Measurements from ENCODE around the gene LEUTX. TPM values are rescaled to one million over a fixed set of nuclear protein-coding genes. Genes with fewer than 3 reads are reported as not detected.

Gene LEUTX
- total and polyA plus RNA-seq, 8 donors: not detected

GRCh38 chr19:39817888-39818561 is 39.4 kb downstream of the LEUTX start:
- Histone ChIP-seq H3K36me3 (peaks cover 0 to 29% (median 15%) of the 10 kb centered on the region in 4 donors), H3K4me3 (no peak overlapping the region), H3K4me1 (no peaks in the 10 kb centered on the region), H3K27ac (no peak overlapping the region), H3K9me3 (no peaks in the 10 kb centered on the region), H3K27me3 (no peaks in the 10 kb centered on the region)
- 90 to 95% (median 93%) methylated on average over 12 of the region's 12 CpGs for WGBS, 5 donors
- no peak for DNase-seq
- TF ChIP-seq CTCF (IDR thresholded peaks at IDR 0.05) (no peak), POLR2AphosphoS5 (IDR thresholded peaks at IDR 0.05) (no peak), POLR2A (IDR thresholded peaks at IDR 0.05) (no peak), EP300 (IDR thresholded peaks at IDR 0.05) (no peak)
- intact Hi-C loops (cut with DNase I; ENCODE audit: low total_unique reads): no loop called here

GRCh38 chr19:39818626-39819097 is 40.0 kb downstream of the LEUTX start:
- TF ChIP-seq POLR2AphosphoS5 (IDR thresholded peaks at IDR 0.05) (no peak), CTCF (IDR thresholded peaks at IDR 0.05) (no peak), EP300 (IDR thresholded peaks at IDR 0.05) (no peak), POLR2A (IDR thresholded peaks at IDR 0.05) (no peak)
- peaks cover 2 to 4% (median 3%) of the 10 kb centered on the region in 4 donors for H3K4me1 ChIP-seq
- no peaks in the 10 kb centered on the region for H3K27me3 ChIP-seq
- DNase-seq: no peak
- intact Hi-C loops (cut with DNase I; ENCODE audit: low total_unique reads): no loop called here
- WGBS, 5 donors: 79 to 96% (median 89%) methylated on average over 4 of the region's 4 CpGs
- no peaks in the 10 kb centered on the region for H3K9me3 ChIP-seq
- no peak overlapping the region for H3K4me3 ChIP-seq
- peaks cover 0 to 29% (median 15%) of the 10 kb centered on the region in 4 donors for H3K36me3 ChIP-seq
- no peak overlapping the region for H3K27ac ChIP-seq

GRCh38 chr19:39819786-39820185 is 41.1 kb downstream of the LEUTX start:
- peaks cover 7 to 11% (median 8%) of the 10 kb centered on the region in 4 donors for H3K4me1 ChIP-seq
- H3K27me3 ChIP-seq: no peaks in the 10 kb centered on the region
- H3K36me3 ChIP-seq: peaks cover 0 to 24% (median 15%) of the 10 kb centered on the region in 4 donors
- intact Hi-C loops (cut with DNase I; ENCODE audit: low total_unique reads): no loop called here
- TF ChIP-seq CTCF (IDR thresholded peaks at IDR 0.05): no peak
- no peak for TF ChIP-seq EP300 (IDR thresholded peaks at IDR 0.05)
- no peak for TF ChIP-seq POLR2AphosphoS5 (IDR thresholded peaks at IDR 0.05)
- TF ChIP-seq POLR2A (IDR thresholded peaks at IDR 0.05): no peak
- no peak overlapping the region for H3K27ac ChIP-seq
- no peak overlapping the region for H3K4me3 ChIP-seq
- DNase-seq: no peak
- WGBS, 5 donors: 76 to 88% (median 86%) methylated on average over 3 of the region's 3 CpGs
- no peaks in the 10 kb centered on the region for H3K9me3 ChIP-seq

- no peak for DNase-seq
- H3K36me3 ChIP-seq: peaks cover 0 to 25% (median 20%) of the 10 kb centered on the region in 4 donors
- no peaks in the 10 kb centered on the region for H3K9me3 ChIP-seq
- H3K4me1 ChIP-seq: peaks cover 11 to 20% (median 17%) of the 10 kb centered on the region in 4 donors
- intact Hi-C loops (cut with DNase I; ENCODE audit: low total_unique reads): no loop called here
- WGBS, 5 donors: 95 to 97% (median 96%) methylated on average over 6 of the region's 6 CpGs
- no peak overlapping the region for H3K27ac ChIP-seq
- TF ChIP-seq EP300 (IDR thresholded peaks at IDR 0.05): no peak
- no peak for TF ChIP-seq POLR2A (IDR thresholded peaks at IDR 0.05)
- TF ChIP-seq CTCF (IDR thresholded peaks at IDR 0.05): no peak
- TF ChIP-seq POLR2AphosphoS5 (IDR thresholded peaks at IDR 0.05): no peak
- no peaks in the 10 kb centered on the region for H3K27me3 ChIP-seq
- H3K4me3 ChIP-seq: no peak overlapping the region
Measured at GRCh38 chr19:39820696-39821095, 42.0 kb downstream of the LEUTX start.

Data from stomach (tissue), 9 donors.